Measurements from ENCODE around the gene CTNNBL1. TPM values are rescaled to one million over a fixed set of nuclear protein-coding genes. Genes with fewer than 3 reads are reported as not detected.

Gene CTNNBL1
- total RNA-seq, 4 donors from 2014 or later: 25.5 to 38.4 (median 35.1) TPM

DNA sequence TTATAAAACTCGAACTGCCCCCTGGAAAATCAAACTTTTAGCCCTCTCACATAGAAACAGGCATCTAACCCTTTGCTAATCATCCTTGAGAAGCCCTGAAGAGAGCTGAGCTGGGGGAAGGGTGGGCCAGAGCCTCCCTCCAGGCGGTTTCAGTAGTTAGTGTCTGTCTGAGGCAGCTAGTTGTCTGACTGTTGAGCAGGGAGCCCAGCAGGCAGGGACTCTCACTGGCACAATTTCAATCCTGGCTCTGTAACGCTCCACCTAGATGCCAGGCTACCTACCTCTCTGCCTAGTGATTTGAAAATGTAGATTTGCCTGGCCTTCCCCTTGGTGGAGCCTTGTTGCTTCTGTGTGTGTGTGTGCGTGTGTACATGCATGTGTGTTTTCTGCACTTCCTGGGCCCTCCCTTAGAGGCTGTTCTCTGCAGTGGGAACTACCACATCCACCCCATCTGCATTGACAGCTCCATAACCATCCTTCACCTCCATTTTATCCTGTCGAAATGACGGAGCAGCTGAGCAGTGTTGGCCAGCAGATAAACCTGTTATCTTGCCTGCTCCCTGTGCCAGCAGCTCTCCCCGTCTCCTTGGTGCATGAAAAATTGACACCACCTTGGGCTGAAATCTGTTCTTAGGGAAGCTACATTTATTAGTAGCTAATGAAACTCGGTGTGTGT is 139.5 kb downstream of the CTNNBL1 start:
- Histone ChIP-seq H3K27ac (no peak overlapping the region), H3K4me3 (no peak overlapping the region), H3K27me3 (no peaks in the 10 kb centered on the region), H3K4me1 (no peaks in the 10 kb centered on the region), H3K9me3 (no peaks in the 10 kb centered on the region), H3K36me3 (no peaks in the 10 kb centered on the region)
- no peak for DNase-seq (ENCODE audit: low spot score in 2 of 2)
- TF ChIP-seq EP300 (IDR thresholded peaks at IDR 0.05) (no peak), POLR2A (IDR thresholded peaks at IDR 0.05) (no peak)
- TF ChIP-seq, protein P1, sequence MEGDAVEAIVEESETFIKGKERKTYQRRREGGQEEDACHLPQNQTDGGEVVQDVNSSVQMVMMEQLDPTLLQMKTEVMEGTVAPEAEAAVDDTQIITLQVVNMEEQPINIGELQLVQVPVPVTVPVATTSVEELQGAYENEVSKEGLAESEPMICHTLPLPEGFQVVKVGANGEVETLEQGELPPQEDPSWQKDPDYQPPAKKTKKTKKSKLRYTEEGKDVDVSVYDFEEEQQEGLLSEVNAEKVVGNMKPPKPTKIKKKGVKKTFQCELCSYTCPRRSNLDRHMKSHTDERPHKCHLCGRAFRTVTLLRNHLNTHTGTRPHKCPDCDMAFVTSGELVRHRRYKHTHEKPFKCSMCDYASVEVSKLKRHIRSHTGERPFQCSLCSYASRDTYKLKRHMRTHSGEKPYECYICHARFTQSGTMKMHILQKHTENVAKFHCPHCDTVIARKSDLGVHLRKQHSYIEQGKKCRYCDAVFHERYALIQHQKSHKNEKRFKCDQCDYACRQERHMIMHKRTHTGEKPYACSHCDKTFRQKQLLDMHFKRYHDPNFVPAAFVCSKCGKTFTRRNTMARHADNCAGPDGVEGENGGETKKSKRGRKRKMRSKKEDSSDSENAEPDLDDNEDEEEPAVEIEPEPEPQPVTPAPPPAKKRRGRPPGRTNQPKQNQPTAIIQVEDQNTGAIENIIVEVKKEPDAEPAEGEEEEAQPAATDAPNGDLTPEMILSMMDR (IDR thresholded peaks at IDR 0.05): no peak
- 91 to 93% methylated on average over 8 of the region's 8 CpGs for WGBS, 2 donors

DNA sequence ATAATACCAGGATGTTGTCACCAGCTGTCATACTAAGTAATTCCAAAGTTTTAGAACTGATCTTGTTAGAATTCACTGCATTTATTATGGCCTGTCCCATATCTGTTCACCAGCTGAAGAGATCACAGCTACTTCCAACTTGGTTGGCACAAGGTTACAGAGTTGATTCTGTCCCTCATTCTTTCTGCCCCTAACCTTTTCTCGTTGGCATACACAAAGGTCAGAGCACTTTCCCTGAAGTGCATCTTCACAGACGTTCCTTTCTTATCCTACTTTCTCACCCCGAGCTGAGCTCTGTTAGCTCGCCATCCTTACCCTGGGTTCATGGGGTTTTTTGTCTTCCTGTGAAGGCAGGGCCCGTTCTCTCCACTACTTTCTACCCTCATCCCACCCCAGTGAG is 143.1 kb downstream of the CTNNBL1 start:
- H3K4me3 ChIP-seq: no peak overlapping the region
- H3K36me3 ChIP-seq: peaks cover 0 to 19% (median 0%) of the 10 kb centered on the region in 3 donors
- no peaks in the 10 kb centered on the region for H3K4me1 ChIP-seq
- H3K9me3 ChIP-seq: no peaks in the 10 kb centered on the region
- 65 to 72% methylated on average over 5 of the region's 5 CpGs for WGBS, 2 donors
- DNase-seq (ENCODE audit: low spot score in 2 of 2): no peak
- H3K27me3 ChIP-seq: no peaks in the 10 kb centered on the region
- TF ChIP-seq, protein P1 (IDR thresholded peaks at IDR 0.05): no peak
- TF ChIP-seq EP300 (IDR thresholded peaks at IDR 0.05) (no peak), POLR2A (IDR thresholded peaks at IDR 0.05) (no peak)
- H3K27ac ChIP-seq: no peak overlapping the region

DNA sequence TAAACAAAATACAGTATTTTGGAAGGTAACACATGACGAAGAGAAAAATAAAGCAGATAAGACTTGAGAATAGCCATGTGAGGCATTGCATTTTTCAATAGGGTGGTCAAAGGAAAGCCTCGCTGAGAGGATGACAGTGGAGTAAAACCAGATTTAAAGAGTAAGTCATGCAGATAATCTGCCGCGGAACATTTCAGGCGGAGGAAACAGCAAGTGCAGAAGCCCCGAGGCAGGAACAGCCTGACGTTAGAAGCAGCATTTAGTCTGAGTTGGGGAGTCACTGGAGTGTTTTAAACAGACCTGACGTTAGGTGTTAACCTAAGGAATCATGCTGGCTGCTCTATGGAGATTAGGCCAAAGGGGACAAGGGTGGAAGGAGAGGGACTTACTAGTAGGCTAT is 144.1 kb downstream of the CTNNBL1 start:
- TF ChIP-seq POLR2A (IDR thresholded peaks at IDR 0.05) (no peak), EP300 (IDR thresholded peaks at IDR 0.05) (no peak)
- TF ChIP-seq, protein P1 (IDR thresholded peaks at IDR 0.05): no peak
- 69 to 75% methylated on average over 8 of the region's 8 CpGs for WGBS, 2 donors

DNA sequence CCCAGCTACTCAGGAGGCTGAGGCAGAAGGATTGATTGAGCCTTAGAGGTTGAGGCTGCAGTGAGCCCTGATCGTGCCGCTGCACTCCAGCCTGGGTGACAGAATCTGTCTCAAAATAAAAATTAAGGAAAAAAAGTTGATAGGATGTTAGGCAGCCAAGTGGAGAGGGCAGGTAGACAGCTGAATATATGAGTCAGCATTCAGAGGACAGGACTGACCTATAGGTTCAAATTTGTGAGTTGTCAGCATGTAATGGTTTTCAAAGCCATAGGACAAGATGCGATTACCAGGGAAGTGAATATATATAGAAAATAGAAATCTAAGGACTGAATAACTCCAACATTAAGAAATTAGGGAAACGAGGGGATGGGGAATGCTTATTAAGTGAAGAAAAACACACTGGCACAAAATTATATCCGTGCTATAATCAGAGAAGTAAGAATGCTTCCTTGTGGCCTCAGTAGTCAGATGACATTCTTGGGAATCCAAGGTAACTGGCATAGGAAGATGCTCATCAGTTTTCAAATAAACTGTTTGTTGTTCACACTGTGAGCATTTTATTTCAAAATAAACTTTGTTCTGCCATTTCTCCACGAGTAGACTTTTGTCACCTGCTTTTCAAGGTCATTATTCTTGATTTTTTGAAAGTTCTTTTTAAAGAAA is 145.1 kb downstream of the CTNNBL1 start:
- no peak overlapping the region for H3K4me3 ChIP-seq
- TF ChIP-seq EP300 (IDR thresholded peaks at IDR 0.05): no peak
- TF ChIP-seq POLR2A (IDR thresholded peaks at IDR 0.05): no peak
- TF ChIP-seq, protein P1 (IDR thresholded peaks at IDR 0.05): no peak
- DNase-seq (ENCODE audit: low spot score in 2 of 2): no peak
- H3K27ac ChIP-seq: no peak overlapping the region
- H3K9me3 ChIP-seq: no peaks in the 10 kb centered on the region
- WGBS, 2 donors: 85 to 87% methylated on average over 6 of the region's 6 CpGs
- no peaks in the 10 kb centered on the region for H3K4me1 ChIP-seq
- peaks cover 0 to 39% (median 0%) of the 10 kb centered on the region in 3 donors for H3K36me3 ChIP-seq
- no peaks in the 10 kb centered on the region for H3K27me3 ChIP-seq

More for the DNA sequence above, 144.1 kb downstream of the CTNNBL1 start:
- DNase-seq (ENCODE audit: low spot score in 2 of 2): no peak
- no peaks in the 10 kb centered on the region for H3K9me3 ChIP-seq
- H3K4me3 ChIP-seq: no peak overlapping the region
- no peaks in the 10 kb centered on the region for H3K4me1 ChIP-seq
- no peaks in the 10 kb centered on the region for H3K27me3 ChIP-seq
- peaks cover 0 to 29% (median 0%) of the 10 kb centered on the region in 3 donors for H3K36me3 ChIP-seq
- no peak overlapping the region for H3K27ac ChIP-seq

DNA sequence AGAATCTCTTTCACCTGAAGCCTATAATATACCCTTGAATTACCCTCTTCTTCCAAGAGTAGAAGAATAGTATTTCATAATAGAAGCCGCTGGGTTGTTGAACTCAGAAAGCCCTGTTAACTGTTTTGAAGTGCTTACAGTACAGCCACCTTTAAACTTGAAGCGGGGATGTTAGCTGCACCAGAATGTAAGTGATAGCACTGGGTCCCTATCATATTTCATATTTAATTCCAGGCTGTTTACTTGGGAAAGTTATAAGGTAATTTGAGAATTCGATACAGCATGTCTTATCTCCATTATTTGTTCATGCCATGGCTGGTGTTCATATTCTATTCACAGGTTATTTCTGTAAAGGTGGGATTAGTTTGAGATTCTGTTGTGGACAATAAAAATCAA is 145.6 kb downstream of the CTNNBL1 start:
- Histone ChIP-seq H3K4me1 (no peaks in the 10 kb centered on the region), H3K36me3 (peaks cover 0 to 44% (median 0%) of the 10 kb centered on the region in 3 donors), H3K27ac (no peak overlapping the region), H3K27me3 (no peaks in the 10 kb centered on the region), H3K9me3 (no peaks in the 10 kb centered on the region), H3K4me3 (no peak overlapping the region)
- 92 to 94% methylated on average over 3 of the region's 3 CpGs for WGBS, 2 donors
- DNase-seq (ENCODE audit: low spot score in 2 of 2): no peak
- no peak for TF ChIP-seq EP300 (IDR thresholded peaks at IDR 0.05)
- TF ChIP-seq, protein P1 (IDR thresholded peaks at IDR 0.05): no peak
